ENCODE data around the gene FAM25A.

Gene FAM25A

GRCh38 chr10:87058171-87058570 lies 38.1 kb downstream of the FAM25A start:
- no peak overlapping the region for H3K27ac ChIP-seq (ENCODE audit: poor library complexity, severe bottlenecking)
- H3K36me3 ChIP-seq (ENCODE audit: low read depth): peaks cover 90% of the 10 kb centered on the region
- ATAC-seq (ENCODE audit: low read depth) (no peak), DNase-seq (ENCODE audit: low spot score) (no peak)
- no peaks in the 10 kb centered on the region for H3K27me3 ChIP-seq (ENCODE audit: insufficient read depth, poor library complexity, severe bottlenecking)
- TF ChIP-seq CTCF (IDR thresholded peaks at IDR 0.05; ENCODE audit: poor library complexity, severe bottlenecking): no peak
- H3K4me3 ChIP-seq (ENCODE audit: severe bottlenecking): no peak overlapping the region
- no peaks in the 10 kb centered on the region for H3K9me3 ChIP-seq (ENCODE audit: severe bottlenecking)
- H3K4me1 ChIP-seq (ENCODE audit: insufficient read depth, poor library complexity, severe bottlenecking): no peaks in the 10 kb centered on the region

- H3K4me3 ChIP-seq (ENCODE audit: severe bottlenecking): no peak overlapping the region
- no peaks in the 10 kb centered on the region for H3K4me1 ChIP-seq (ENCODE audit: insufficient read depth, poor library complexity, severe bottlenecking)
- no peak for ATAC-seq (ENCODE audit: low read depth)
- peaks cover 86% of the 10 kb centered on the region for H3K36me3 ChIP-seq (ENCODE audit: low read depth)
- H3K27me3 ChIP-seq (ENCODE audit: insufficient read depth, poor library complexity, severe bottlenecking): no peaks in the 10 kb centered on the region
- no peak overlapping the region for H3K27ac ChIP-seq (ENCODE audit: poor library complexity, severe bottlenecking)
- DNase-seq (ENCODE audit: low spot score): no peak
- no peaks in the 10 kb centered on the region for H3K9me3 ChIP-seq (ENCODE audit: severe bottlenecking)
- TF ChIP-seq CTCF (IDR thresholded peaks at IDR 0.05; ENCODE audit: poor library complexity, severe bottlenecking): no peak
These were observed 39.3 kb downstream of the FAM25A start for GRCh38 chr10:87059401-87059800.

- no peak for DNase-seq (ENCODE audit: low spot score)
- ATAC-seq (ENCODE audit: low read depth): no peak
- peaks cover 85% of the 10 kb centered on the region for H3K36me3 ChIP-seq (ENCODE audit: low read depth)
These were observed 40.3 kb downstream of the FAM25A start for GRCh38 chr10:87060280-87060928.

GRCh38 chr10:87064651-87065050 lies 44.6 kb downstream of the FAM25A start:
- H3K27me3 ChIP-seq (ENCODE audit: insufficient read depth, poor library complexity, severe bottlenecking): no peaks in the 10 kb centered on the region
- H3K4me1 ChIP-seq (ENCODE audit: insufficient read depth, poor library complexity, severe bottlenecking): no peaks in the 10 kb centered on the region
- H3K36me3 ChIP-seq (ENCODE audit: low read depth): peaks cover 82% of the 10 kb centered on the region
- TF ChIP-seq CTCF (IDR thresholded peaks at IDR 0.05; ENCODE audit: poor library complexity, severe bottlenecking): no peak
- H3K9me3 ChIP-seq (ENCODE audit: severe bottlenecking): no peaks in the 10 kb centered on the region
- H3K27ac ChIP-seq (ENCODE audit: poor library complexity, severe bottlenecking): no peak overlapping the region
- DNase-seq (ENCODE audit: low spot score) (no peak), ATAC-seq (ENCODE audit: low read depth) (no peak)
- H3K4me3 ChIP-seq (ENCODE audit: severe bottlenecking): no peak overlapping the region

More at GRCh38 chr10:87060280-87060928, 40.3 kb downstream of the FAM25A start:
- Histone ChIP-seq H3K4me1 (ENCODE audit: insufficient read depth, poor library complexity, severe bottlenecking) (no peaks in the 10 kb centered on the region), H3K9me3 (ENCODE audit: severe bottlenecking) (no peaks in the 10 kb centered on the region), H3K4me3 (ENCODE audit: severe bottlenecking) (no peak overlapping the region), H3K27me3 (ENCODE audit: insufficient read depth, poor library complexity, severe bottlenecking) (no peaks in the 10 kb centered on the region), H3K27ac (ENCODE audit: poor library complexity, severe bottlenecking) (no peak overlapping the region)
- no peak for TF ChIP-seq CTCF (IDR thresholded peaks at IDR 0.05; ENCODE audit: poor library complexity, severe bottlenecking)

- H3K27me3 ChIP-seq (ENCODE audit: insufficient read depth, poor library complexity, severe bottlenecking): no peaks in the 10 kb centered on the region
These were observed 46.1 kb downstream of the FAM25A start for GRCh38 chr10:87066178-87066577.

More at GRCh38 chr10:87066178-87066577, 46.1 kb downstream of the FAM25A start:
- Histone ChIP-seq H3K36me3 (ENCODE audit: low read depth) (peaks cover 82% of the 10 kb centered on the region), H3K9me3 (ENCODE audit: severe bottlenecking) (no peaks in the 10 kb centered on the region), H3K27ac (ENCODE audit: poor library complexity, severe bottlenecking) (no peak overlapping the region), H3K4me1 (ENCODE audit: insufficient read depth, poor library complexity, severe bottlenecking) (no peaks in the 10 kb centered on the region), H3K4me3 (ENCODE audit: severe bottlenecking) (no peak overlapping the region)
- no peak for ATAC-seq (ENCODE audit: low read depth)
- no peak for TF ChIP-seq CTCF (IDR thresholded peaks at IDR 0.05; ENCODE audit: poor library complexity, severe bottlenecking)
- no peak for DNase-seq (ENCODE audit: low spot score)

Measured in RWPE2 (cell line).